ENCODE measurements around the gene HINFP.
A peak's percentile ranks its signal among the peaks of the same experiment; 100 is the strongest.

The HINFP gene

GRCh38 chr11:119145551-119145950 is 24.2 kb downstream of the HINFP start:
- H3K27ac ChIP-seq, result no peak overlapping the region
- TF ChIP-seq ZFX (IDR thresholded peaks at IDR 0.05), result no peak
- TF ChIP-seq CTCF (conservative IDR thresholded peaks at IDR 0.05), result no peak

GRCh38 chr11:119147604-119148333 is 26.4 kb downstream of the HINFP start:
- TF ChIP-seq ZFX (IDR thresholded peaks at IDR 0.05), result no peak
- no peak for TF ChIP-seq CTCF (conservative IDR thresholded peaks at IDR 0.05)
- no peak overlapping the region for H3K27ac ChIP-seq

- peak overlapping the region; percentile 5; the same call in 1 of the 2 replicates for H3K27ac ChIP-seq
- TF ChIP-seq ZFX (IDR thresholded peaks at IDR 0.05), result no peak
- TF ChIP-seq CTCF (conservative IDR thresholded peaks at IDR 0.05), result no peak
These were observed 27.3 kb downstream of the HINFP start for GRCh38 chr11:119148720-119149017.

GRCh38 chr11:119149018-119149785 is 27.8 kb downstream of the HINFP start, which contains the start of gene ABCG4:
ABCG4 (plus strand) TSS chr11:119149052; CDS start chr11:119149966, 914 bp downstream.
- H3K27ac ChIP-seq, result peak within 1 kb of the TSS; percentile 5; the same call in 1 of the 2 replicates
- no peak for TF ChIP-seq ZFX (IDR thresholded peaks at IDR 0.05)
- no peak for TF ChIP-seq CTCF (conservative IDR thresholded peaks at IDR 0.05)

GRCh38 chr11:119149786-119150275 is 28.5 kb downstream of the HINFP start:
- TF ChIP-seq CTCF (conservative IDR thresholded peaks at IDR 0.05), result no peak
- TF ChIP-seq ZFX (IDR thresholded peaks at IDR 0.05), result no peak
- H3K27ac ChIP-seq, result no peak overlapping the region

- H3K27ac ChIP-seq, result no peak overlapping the region
- no peak for TF ChIP-seq ZFX (IDR thresholded peaks at IDR 0.05)
- TF ChIP-seq CTCF (conservative IDR thresholded peaks at IDR 0.05), result no peak
These were observed 30.7 kb downstream of the HINFP start for GRCh38 chr11:119152043-119152442.

- no peak overlapping the region for H3K27ac ChIP-seq
- TF ChIP-seq CTCF (conservative IDR thresholded peaks at IDR 0.05) (no peak), ZFX (IDR thresholded peaks at IDR 0.05) (no peak)
These were observed 31.2 kb downstream of the HINFP start for GRCh38 chr11:119152604-119153003.

Measured in C4-2B (cell line).